Neural cell (in vitro differentiated cells): Measurements from ENCODE around the gene AMPH. TPM values are rescaled to one million over a fixed set of nuclear protein-coding genes. Genes with fewer than 3 reads are reported as not detected.

ENCODE experiments used
- H2AFZ ChIP-seq: fragments of 200-600, 300-800 bp; sonication (generic), shearing (Covaris generic); 2 replicates; pipeline ENCODE4 v1.6.0; 2014; ENCODE audit warnings: low read depth, mild to moderate bottlenecking, antibody characterized with exemption, low read length, moderate library complexity
- H3F3A ChIP-seq: fragments of 200-600 bp; shearing (Covaris generic); 2 replicates; pipeline ENCODE4 v1.6.1; 2016; ENCODE audit warnings: mild to moderate bottlenecking, moderate library complexity, mixed read lengths, antibody characterized with exemption, low read length; ENCODE audit not compliant: insufficient read depth, poor library complexity, severe bottlenecking
- H3K27ac ChIP-seq: fragments of 200-600, 300-800 bp; sonication (generic), shearing (Covaris generic); 2 replicates; pipeline ENCODE4 v1.5.1; 2014; ENCODE audit warnings: mild to moderate bottlenecking, low read length, moderate library complexity
- H3K27me3 ChIP-seq: fragments of 300-800, 200-600 bp; sonication (generic), shearing (Covaris generic); 2 replicates; pipeline ENCODE4 v1.6.0; 2014; ENCODE audit warnings: mild to moderate bottlenecking, low read depth, low read length, moderate library complexity; ENCODE audit not compliant: insufficient read depth
- H3K36me3 ChIP-seq: fragments of 300-800, 200-600 bp; sonication (generic), shearing (Covaris generic); 2 replicates; pipeline ENCODE4 v1.5.1; 2014; ENCODE audit warnings: mild to moderate bottlenecking, antibody characterized with exemption, low read length, moderate library complexity; ENCODE audit not compliant: insufficient read depth
- H3K4me2 ChIP-seq: fragments of 300-800, 200-600 bp; sonication (generic), shearing (Covaris generic); 2 replicates; pipeline ENCODE4 v1.6.0; 2014; ENCODE audit warnings: mild to moderate bottlenecking, low read length
- H3K4me3 ChIP-seq: fragments of 300-800, 200-600 bp; sonication (generic), shearing (Covaris generic); 2 replicates; pipeline ENCODE4 v1.5.1; 2014; ENCODE audit warnings: mild to moderate bottlenecking, low read length, moderate library complexity
- H3K79me2 ChIP-seq: fragments of 200-600 bp; shearing (Covaris generic); replicated peaks from 2 replicates; pipeline ENCODE4 v1.6.0; 2014; ENCODE audit warnings: mild to moderate bottlenecking, low read length, moderate library complexity; ENCODE audit not compliant: insufficient read depth
- H3K9ac ChIP-seq: fragments of 300-800, 200-600 bp; sonication (generic), shearing (Covaris generic); 2 replicates; pipeline ENCODE4 v1.6.1; 2016; ENCODE audit warnings: mild to moderate bottlenecking, low read length, mixed read lengths
- H3K9me2 ChIP-seq: fragments of 200-600 bp; shearing (Covaris generic); 2 replicates; pipeline ENCODE4 v1.6.1; 2016; ENCODE audit warnings: mild to moderate bottlenecking, low read length, mixed read lengths; ENCODE audit not compliant: insufficient read depth
- H3K9me3 ChIP-seq: fragments of 200-600, 300-800 bp; sonication (generic), shearing (Covaris generic); 2 replicates; pipeline ENCODE4 v1.6.1; 2016; ENCODE audit warnings: mild to moderate bottlenecking, mixed run types, low read length, moderate library complexity, mixed read lengths
- H4K20me1 ChIP-seq: fragments of 200-600 bp; shearing (Covaris generic); 2 replicates; pipeline ENCODE4 v1.6.1; 2016; ENCODE audit warnings: mild to moderate bottlenecking, mixed run types; ENCODE audit not compliant: insufficient read depth
- CTCF ChIP-seq: fragments of 450-650 bp; IDR thresholded peaks from 2 replicates; pipeline ENCODE4 v1.5.1; 2014; ENCODE audit warnings: antibody characterized with exemption, mild to moderate bottlenecking, moderate library complexity; ENCODE audit not compliant: poor library complexity, severe bottlenecking
- EP300 ChIP-seq: fragments of 450-650 bp; conservative IDR thresholded peaks from 2 replicates; pipeline ENCODE4 v1.6.1; 2014; ENCODE audit warnings: antibody characterized with exemption, mild to moderate bottlenecking, moderate library complexity; ENCODE audit not compliant: poor library complexity, severe bottlenecking
- EZH2 ChIP-seq: fragments of 200-600, 300-800 bp; shearing (Covaris generic), sonication (generic); IDR thresholded peaks from 2 replicates; pipeline ENCODE4 v1.6.1; 2014; ENCODE audit warnings: antibody characterized with exemption, low read length, borderline replicate concordance, mild to moderate bottlenecking; ENCODE audit not compliant: insufficient read depth, poor library complexity, severe bottlenecking
- MXI1 ChIP-seq: fragments of 450-650 bp; conservative IDR thresholded peaks from 2 replicates; pipeline ENCODE4 v1.6.1; 2014; ENCODE audit warnings: antibody characterized with exemption, mild to moderate bottlenecking; ENCODE audit not compliant: poor library complexity, severe bottlenecking
- POLR2AphosphoS5 ChIP-seq: IDR thresholded peaks from 2 replicates; pipeline ENCODE4 v1.6.1; 2012
- RAD21 ChIP-seq: fragments of 450-650 bp; conservative IDR thresholded peaks from 2 replicates; pipeline ENCODE4 v1.6.1; 2014; ENCODE audit warnings: antibody characterized with exemption, mild to moderate bottlenecking, moderate library complexity
- REST ChIP-seq: IDR thresholded peaks from 2 replicates; pipeline ENCODE4 v1.6.1; 2012; ENCODE audit warnings: borderline replicate concordance
- SMC3 ChIP-seq: fragments of 450-650 bp; conservative IDR thresholded peaks from 2 replicates; pipeline ENCODE4 v1.6.1; 2014; ENCODE audit warnings: antibody characterized with exemption, mild to moderate bottlenecking, moderate library complexity; ENCODE audit not compliant: poor library complexity
- TAF1 ChIP-seq: IDR thresholded peaks from 2 replicates; pipeline ENCODE4 v1.6.1; 2012; ENCODE audit warnings: low read depth
- polyA plus RNA-seq: library from polyadenylated mRNA; depleted of rRNA; stranded (reverse); fragments of >200 nt; gene quantifications from 2 replicates; pipeline ENCODE4 v1.2.3, GENCODE V29; 2014

The AMPH gene
- polyA plus RNA-seq, 1 donor from 2014 or later, result 33.7 TPM

- no peak overlapping the region for H3K9ac ChIP-seq
- no peak overlapping the region for H2AFZ ChIP-seq
- H3F3A ChIP-seq, result no peaks in the 10 kb centered on the region
- TF ChIP-seq EZH2, result no peak
- no peak for TF ChIP-seq CTCF
- no peak for TF ChIP-seq SMC3
- TF ChIP-seq MXI1, result no peak
- TF ChIP-seq POLR2AphosphoS5, result no peak
- no peak for TF ChIP-seq REST
- TF ChIP-seq EP300, result no peak
- no peak for TF ChIP-seq RAD21
- TF ChIP-seq TAF1, result no peak
- no peaks in the 10 kb centered on the region for H3K27me3 ChIP-seq
- H3K36me3 ChIP-seq, result no peaks in the 10 kb centered on the region
- H4K20me1 ChIP-seq, result no peaks in the 10 kb centered on the region
- no peaks in the 10 kb centered on the region for H3K79me2 ChIP-seq
- no peak overlapping the region for H3K4me2 ChIP-seq
- H3K27ac ChIP-seq, result no peak overlapping the region
- no peak overlapping the region for H3K4me3 ChIP-seq
- no peaks in the 10 kb centered on the region for H3K9me2 ChIP-seq
- no peaks in the 10 kb centered on the region for H3K9me3 ChIP-seq
These were observed 28.8 kb upstream of the AMPH start for GRCh38 chr7:38659931-38660330.

GRCh38 chr7:38658921-38659320 is 27.7 kb upstream of the AMPH start:
- H3K4me3 ChIP-seq, result no peak overlapping the region
- no peaks in the 10 kb centered on the region for H3K79me2 ChIP-seq
- H3K36me3 ChIP-seq, result no peaks in the 10 kb centered on the region
- H4K20me1 ChIP-seq, result no peaks in the 10 kb centered on the region
- TF ChIP-seq CTCF (no peak), MXI1 (no peak), TAF1 (no peak), EP300 (no peak), RAD21 (no peak), REST (no peak), EZH2 (no peak), SMC3 (no peak), POLR2AphosphoS5 (no peak)
- no peak overlapping the region for H2AFZ ChIP-seq
- H3K9me2 ChIP-seq, result no peaks in the 10 kb centered on the region
- no peak overlapping the region for H3K9ac ChIP-seq
- H3K4me2 ChIP-seq, result no peak overlapping the region
- no peaks in the 10 kb centered on the region for H3K27me3 ChIP-seq
- H3K27ac ChIP-seq, result no peak overlapping the region
- no peaks in the 10 kb centered on the region for H3F3A ChIP-seq
- no peaks in the 10 kb centered on the region for H3K9me3 ChIP-seq
